Activated B cell treated with CpG ODN at 0.5 μM for 24 hours (primary cell): ENCODE measurements around the gene BCR. TPM values are rescaled to one million over a fixed set of nuclear protein-coding genes. Genes with fewer than 3 reads are reported as not detected.

ENCODE experiments used
- ATAC-seq: fragments of 200-7000 bp; cut with Tn5 transposase; one replicate; pipeline ENCODE4 v1.10.0; 2021; ENCODE audit warnings: low read depth, mild to moderate bottlenecking, moderate library complexity
- CTCF ChIA-PET: fragments of 350-600 bp; sonication (Branson Sonifier 250); formaldehyde crosslinking; loops from one replicate; lab custom pipeline; 2021; ENCODE audit warnings: antibody characterized with exemption; lab: Charles Lee
- POLR2A ChIA-PET: fragments of 350-600 bp; sonication (Branson Sonifier 250); formaldehyde crosslinking; loops from one replicate; lab custom pipeline; 2021; ENCODE audit warnings: antibody characterized with exemption; lab: Charles Lee
- DNase-seq: peaks from one replicate; pipeline ENCODE4 v3.0.0; 2022
- H3K27ac Mint-ChIP-seq: one replicate; pipeline ENCODE4 v1.8.0; 2020; ENCODE audit warnings: mixed read lengths
- H3K27me3 Mint-ChIP-seq: one replicate; pipeline ENCODE4 v1.8.0; 2021; ENCODE audit warnings: mixed read lengths
- H3K36me3 Mint-ChIP-seq: one replicate; pipeline ENCODE4 v1.8.0; 2021; ENCODE audit warnings: low read depth, mixed read lengths
- H3K4me1 Mint-ChIP-seq: one replicate; pipeline ENCODE4 v1.8.0; 2021; ENCODE audit warnings: mixed read lengths
- H3K4me3 Mint-ChIP-seq: one replicate; pipeline ENCODE4 v1.8.0; 2020; ENCODE audit warnings: mild to moderate bottlenecking, mixed read lengths
- H3K9me3 Mint-ChIP-seq: one replicate; pipeline ENCODE4 v1.8.0; 2020; ENCODE audit warnings: mixed read lengths
- intact Hi-C: fragments of 100-400 bp; cut with micrococcal nuclease; formaldehyde crosslinking; loops from one replicate; pipeline ENCODE4 v1.15.1; 2024
- total RNA-seq: library from RNA; stranded (reverse); gene quantifications from 2 replicates; pipeline ENCODE4 v1.2.3, GENCODE V29; 2022
- TF ChIP-seq, protein P1 (sequence below): fragments of 200-600 bp; IDR thresholded peaks from one replicate; pipeline ENCODE4 v1.8.0; 2022; ENCODE audit warnings: antibody characterized with exemption, mild to moderate bottlenecking

The BCR gene
- total RNA-seq, 1 donor from 2014 or later = 20.9 TPM

DNA sequence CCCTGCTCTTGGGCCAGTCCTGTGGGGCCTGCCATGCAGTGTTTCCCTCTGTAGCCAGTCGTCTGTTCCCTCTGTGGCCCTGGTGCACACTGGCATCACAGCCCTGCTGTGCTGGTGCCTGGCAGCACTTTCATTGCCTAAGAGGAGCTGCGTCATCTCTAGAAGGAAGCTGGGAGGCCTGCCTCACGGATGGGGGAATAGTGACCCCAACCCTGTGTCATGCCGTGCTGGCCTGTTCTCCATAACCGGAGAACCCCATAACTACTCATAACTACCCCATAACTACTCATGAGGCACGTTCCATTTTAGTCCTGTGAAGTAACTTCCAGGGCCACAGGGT is 21.0 kb upstream of the BCR start:
- Mint-ChIP-seq H3K4me1 (peaks cover 3% of the 10 kb centered on the region), H3K27me3 (no peaks in the 10 kb centered on the region)
- intact Hi-C loops = no loop called here

DNA sequence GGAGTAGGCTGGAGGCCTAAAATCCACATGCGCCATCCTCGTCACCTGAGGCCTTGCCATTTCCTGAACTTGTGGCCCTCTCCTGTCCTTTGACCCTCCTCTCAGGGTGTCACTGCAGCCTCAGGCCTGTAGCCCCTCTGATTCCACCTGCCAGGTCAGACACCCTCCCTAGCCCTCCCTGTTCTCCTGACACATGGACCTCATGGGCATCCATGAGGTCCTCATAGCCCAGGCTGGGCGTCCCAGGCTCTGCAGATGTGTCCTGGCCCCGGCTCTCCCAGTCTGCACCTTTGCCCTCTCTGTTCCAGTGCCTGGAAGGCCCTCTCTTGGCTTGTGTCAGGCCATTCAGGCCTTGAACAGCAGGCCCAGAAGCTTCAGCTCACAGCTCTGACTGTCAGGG is 19.3 kb upstream of the BCR start:
- H3K4me3 Mint-ChIP-seq = no peak overlapping the region
- H3K27me3 Mint-ChIP-seq = no peaks in the 10 kb centered on the region
- H3K9me3 Mint-ChIP-seq = no peaks in the 10 kb centered on the region
- TF ChIP-seq, protein P1, sequence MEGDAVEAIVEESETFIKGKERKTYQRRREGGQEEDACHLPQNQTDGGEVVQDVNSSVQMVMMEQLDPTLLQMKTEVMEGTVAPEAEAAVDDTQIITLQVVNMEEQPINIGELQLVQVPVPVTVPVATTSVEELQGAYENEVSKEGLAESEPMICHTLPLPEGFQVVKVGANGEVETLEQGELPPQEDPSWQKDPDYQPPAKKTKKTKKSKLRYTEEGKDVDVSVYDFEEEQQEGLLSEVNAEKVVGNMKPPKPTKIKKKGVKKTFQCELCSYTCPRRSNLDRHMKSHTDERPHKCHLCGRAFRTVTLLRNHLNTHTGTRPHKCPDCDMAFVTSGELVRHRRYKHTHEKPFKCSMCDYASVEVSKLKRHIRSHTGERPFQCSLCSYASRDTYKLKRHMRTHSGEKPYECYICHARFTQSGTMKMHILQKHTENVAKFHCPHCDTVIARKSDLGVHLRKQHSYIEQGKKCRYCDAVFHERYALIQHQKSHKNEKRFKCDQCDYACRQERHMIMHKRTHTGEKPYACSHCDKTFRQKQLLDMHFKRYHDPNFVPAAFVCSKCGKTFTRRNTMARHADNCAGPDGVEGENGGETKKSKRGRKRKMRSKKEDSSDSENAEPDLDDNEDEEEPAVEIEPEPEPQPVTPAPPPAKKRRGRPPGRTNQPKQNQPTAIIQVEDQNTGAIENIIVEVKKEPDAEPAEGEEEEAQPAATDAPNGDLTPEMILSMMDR = no peak
- H3K4me1 Mint-ChIP-seq = peaks cover 3% of the 10 kb centered on the region
- no peak for ATAC-seq
- CTCF ChIA-PET = no interaction called here
- H3K36me3 Mint-ChIP-seq = no peaks in the 10 kb centered on the region
- intact Hi-C loops = no loop called here
- POLR2A ChIA-PET = no interaction called here
- DNase-seq = no peak
- no peak overlapping the region for H3K27ac Mint-ChIP-seq

More for the DNA sequence above, 21.0 kb upstream of the BCR start:
- Mint-ChIP-seq H3K4me3 (no peak overlapping the region), H3K9me3 (no peaks in the 10 kb centered on the region), H3K27ac (no peak overlapping the region), H3K36me3 (no peaks in the 10 kb centered on the region)
- CTCF ChIA-PET = no interaction called here
- TF ChIP-seq, protein P1 = no peak
- DNase-seq (no peak), ATAC-seq (no peak)
- POLR2A ChIA-PET = no interaction called here

DNA sequence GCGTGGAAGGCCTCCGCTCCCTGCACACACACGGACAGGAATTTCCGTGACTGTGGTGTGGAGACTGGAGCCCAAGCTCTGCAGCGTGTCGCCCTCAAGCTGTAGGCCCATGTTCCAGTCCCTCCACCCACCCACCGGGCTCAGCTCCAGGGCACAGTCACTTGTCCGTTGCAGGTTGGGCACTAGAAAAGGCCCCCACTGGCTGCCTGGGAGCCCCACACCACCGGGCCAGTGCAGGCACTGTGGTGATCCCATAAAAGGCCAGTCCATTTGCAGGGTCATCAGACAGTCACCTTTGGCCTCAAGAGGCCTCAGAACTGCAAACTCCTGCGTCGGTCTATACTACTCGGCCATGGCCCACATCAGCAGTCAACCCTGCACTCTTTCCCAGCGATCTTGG is 18.7 kb upstream of the BCR start:
- DNase-seq = no peak
- ChIA-PET POLR2A (no interaction called here), CTCF (no interaction called here)
- intact Hi-C loops = no loop called here
- H3K27me3 Mint-ChIP-seq = no peaks in the 10 kb centered on the region
- H3K4me3 Mint-ChIP-seq = no peak overlapping the region
- no peaks in the 10 kb centered on the region for H3K36me3 Mint-ChIP-seq
- peaks cover 3% of the 10 kb centered on the region for H3K4me1 Mint-ChIP-seq
- no peak for ATAC-seq
- TF ChIP-seq, protein P1 = no peak
- H3K9me3 Mint-ChIP-seq = no peaks in the 10 kb centered on the region
- no peak overlapping the region for H3K27ac Mint-ChIP-seq

DNA sequence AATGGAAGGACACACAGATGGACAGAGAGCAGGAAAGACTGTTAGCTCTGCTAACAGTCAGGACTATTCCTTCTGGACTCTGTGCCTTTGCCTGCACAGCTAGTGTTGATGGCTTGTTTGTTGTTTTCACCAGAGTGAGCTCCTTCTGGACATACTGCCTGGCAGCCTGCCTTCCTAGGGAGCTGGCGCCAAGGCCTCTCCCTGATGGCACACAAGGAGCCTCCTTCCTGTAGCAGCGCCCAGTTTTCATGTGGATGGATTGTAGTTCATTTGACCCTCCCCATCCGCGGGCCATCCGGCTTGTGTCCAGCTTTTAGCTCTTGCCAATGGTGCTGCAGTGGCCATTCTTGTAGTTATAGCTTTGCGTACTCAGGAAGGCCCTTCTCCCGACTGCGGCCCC is 16.6 kb upstream of the BCR start:
- TF ChIP-seq, protein P1 = no peak
- Mint-ChIP-seq H3K9me3 (no peaks in the 10 kb centered on the region), H3K4me1 (no peaks in the 10 kb centered on the region), H3K4me3 (no peak overlapping the region), H3K27me3 (no peaks in the 10 kb centered on the region), H3K36me3 (no peaks in the 10 kb centered on the region), H3K27ac (no peak overlapping the region)
- no peak for ATAC-seq
- ChIA-PET POLR2A (no interaction called here), CTCF (interaction anchor here (1.2 to 1.3 kb wide), 2 partner anchors 126 to 204 kb away, joined by 3 read pairs; no protein-coding TSS in a partner anchor)
- intact Hi-C loops = no loop called here
- no peak for DNase-seq

DNA sequence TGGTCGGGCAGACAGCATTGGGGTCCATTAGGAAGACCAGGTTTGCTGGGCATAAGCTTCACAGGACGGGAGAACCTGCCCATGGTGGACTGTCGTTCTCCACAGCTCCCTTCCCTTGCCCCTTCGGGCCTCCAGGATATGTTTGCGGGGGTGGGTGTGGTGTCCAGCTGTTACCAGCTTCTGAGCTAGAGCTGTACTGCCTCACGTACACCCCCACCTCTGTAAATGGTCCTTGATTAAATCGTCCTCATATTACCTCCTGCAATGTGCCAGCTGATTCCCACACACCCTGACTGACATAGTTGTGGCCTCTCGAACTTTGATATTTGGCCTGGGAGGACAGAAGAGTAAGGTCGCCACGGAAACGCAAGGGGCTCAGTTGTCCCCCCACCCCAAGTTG is 16.2 kb upstream of the BCR start:
- Mint-ChIP-seq H3K27me3 (no peaks in the 10 kb centered on the region), H3K27ac (no peak overlapping the region), H3K4me1 (no peaks in the 10 kb centered on the region), H3K9me3 (no peaks in the 10 kb centered on the region), H3K36me3 (no peaks in the 10 kb centered on the region), H3K4me3 (no peak overlapping the region)
- CTCF ChIA-PET = interaction anchor here (1.2 to 1.3 kb wide), 2 partner anchors 126 to 204 kb away, joined by 3 read pairs; no protein-coding TSS in a partner anchor
- TF ChIP-seq, protein P1 = no peak
- POLR2A ChIA-PET = no interaction called here
- intact Hi-C loops = no loop called here
- ATAC-seq (no peak), DNase-seq (no peak)
